NCI-H2227 (cell line): ENCODE measurements around the gene TMEM259.

Experiments
- DNase-seq: peaks from one replicate; lab custom pipeline; 2025; ENCODE audit not compliant: unreplicated experiment; lab: John Stamatoyannopoulos, UW

The TMEM259 gene

GRCh38 chr19:990119-990571, 30.8 kb downstream of the TMEM259 start:
- no peak for DNase-seq

GRCh38 chr19:989381-990081, 31.4 kb downstream of the TMEM259 start:
- no peak for DNase-seq

GRCh38 chr19:988510-988909, 32.4 kb downstream of the TMEM259 start:
- DNase-seq = no peak

- DNase-seq = no peak
These were observed 32.8 kb downstream of the TMEM259 start for GRCh38 chr19:988081-988480.

- DNase-seq = no peak
These were observed 34.8 kb downstream of the TMEM259 start for GRCh38 chr19:986083-986482.

- DNase-seq = peak; percentile 94
These were observed 36.6 kb downstream of the TMEM259 start, which contains the start of gene WDR18 for GRCh38 chr19:984165-984967. TSS of gene WDR18 (plus strand) at chr19:984345. CDS start at chr19:984354, 9 bp downstream.

DNA sequence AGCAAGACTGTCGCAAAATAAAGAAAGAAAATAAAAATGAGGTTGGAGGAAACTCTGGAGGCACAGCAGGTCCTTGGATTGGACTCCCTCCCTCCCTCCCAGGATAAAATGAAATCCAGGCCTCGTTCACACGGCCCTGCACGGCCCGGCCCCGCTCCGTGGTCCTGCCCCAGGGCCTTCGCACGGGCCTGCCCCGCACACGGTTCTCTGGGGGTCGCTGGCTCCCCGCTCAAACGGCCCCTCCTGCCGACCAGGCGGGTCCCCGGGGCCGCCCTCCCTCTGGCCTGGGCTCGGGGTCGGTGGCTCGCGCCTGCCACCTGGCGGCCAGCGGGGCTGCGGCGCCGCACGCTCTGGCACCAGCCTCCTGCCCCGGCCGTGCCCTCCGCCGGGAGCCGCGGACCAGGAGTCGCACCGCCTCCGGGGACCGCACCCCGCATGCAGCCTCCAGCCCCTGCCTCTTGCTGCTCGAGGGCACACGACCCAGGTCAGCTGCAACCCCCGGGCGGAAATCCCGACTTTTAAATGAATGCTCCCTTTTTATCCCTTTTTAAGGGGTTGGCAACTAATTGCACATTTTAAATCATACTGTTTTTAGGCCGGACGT, 38.3 kb downstream of the TMEM259 start:
- peak; percentile 64 for DNase-seq

DNA sequence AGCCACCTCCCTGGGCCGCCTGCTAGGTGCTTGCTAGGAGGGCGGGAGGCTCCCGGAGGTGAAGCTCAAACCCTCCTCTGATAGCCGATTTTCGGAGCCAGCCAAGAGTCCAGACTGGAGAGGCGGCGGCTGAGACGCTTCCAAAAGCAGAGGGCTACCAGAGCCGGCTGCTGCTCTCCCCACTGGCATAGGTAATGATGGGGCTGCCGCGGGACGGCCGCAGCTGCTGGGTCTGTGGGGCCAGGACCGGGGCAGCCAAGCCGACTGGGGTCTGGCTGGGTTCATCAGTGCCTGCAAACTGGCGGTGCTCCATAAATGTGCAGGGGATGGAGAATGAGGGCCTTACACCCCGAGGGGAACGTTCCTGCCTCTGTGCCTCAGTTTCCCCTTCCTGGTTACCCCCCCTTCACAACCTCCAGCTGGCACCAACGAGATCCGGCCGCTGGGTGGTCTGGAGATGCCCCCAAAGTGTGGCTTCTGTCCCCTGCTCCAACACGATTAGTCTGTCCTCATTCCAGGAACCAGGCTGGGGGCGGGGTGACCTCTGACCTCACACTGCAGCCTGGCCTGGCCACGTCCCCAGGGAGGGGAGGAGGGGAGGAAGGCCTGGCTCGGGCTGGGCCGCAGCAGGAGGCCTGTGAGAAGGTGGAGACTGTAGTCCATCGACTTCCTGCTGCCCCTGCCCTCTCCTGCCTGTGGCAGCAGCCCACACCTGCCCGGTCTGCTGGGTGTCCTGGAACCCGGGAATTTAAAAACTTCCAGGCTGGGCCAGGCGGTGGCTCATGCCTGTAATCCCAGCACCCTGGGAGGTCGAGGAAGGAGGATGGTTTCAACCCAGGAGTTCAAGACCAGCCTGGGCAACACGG, 40.6 kb downstream of the TMEM259 start:
- DNase-seq = no peak

DNA sequence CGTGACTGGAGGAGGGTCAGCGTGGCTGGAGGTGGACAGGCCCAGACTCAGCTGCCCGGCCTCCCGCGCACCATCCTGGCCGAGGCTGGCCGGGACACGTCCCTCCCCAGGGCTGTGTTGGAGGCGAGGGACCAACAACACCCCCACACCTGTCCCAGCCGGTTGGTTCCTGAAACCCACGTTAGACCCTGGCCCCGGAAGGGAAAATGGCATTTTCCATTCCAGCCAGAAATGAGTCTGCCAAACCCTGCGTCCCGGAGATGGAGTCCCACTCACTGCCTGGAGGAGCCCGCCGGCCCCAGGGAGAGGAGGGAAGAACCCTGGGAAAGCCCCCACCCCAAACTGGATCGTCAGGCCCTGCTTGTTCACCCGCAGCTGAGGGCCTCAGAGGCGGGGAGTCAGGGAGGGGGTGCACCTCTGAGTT, 41.6 kb downstream of the TMEM259 start:
- no peak for DNase-seq

DNA sequence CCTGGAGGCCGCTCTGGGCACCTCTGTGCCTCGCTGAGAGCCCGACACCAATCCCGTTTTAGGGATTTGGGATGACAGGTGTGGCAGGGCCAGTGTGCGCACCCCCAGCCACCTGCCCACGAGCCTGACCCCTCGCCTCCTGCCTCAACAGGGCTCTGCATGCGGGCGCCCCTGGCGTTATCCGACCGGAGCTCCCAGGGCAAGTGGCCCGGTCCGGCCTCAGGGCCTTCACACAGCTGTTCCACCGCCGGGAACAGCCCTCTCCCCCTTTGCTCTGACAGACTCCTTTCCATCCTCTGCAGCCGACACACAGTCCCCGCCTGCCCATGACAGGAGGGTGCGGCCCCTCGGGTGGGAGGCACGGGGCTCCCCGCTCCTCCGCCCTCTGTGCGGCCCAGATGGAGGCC, 43.9 kb downstream of the TMEM259 start:
- no peak for DNase-seq

GRCh38 chr19:976476-976875, 44.4 kb downstream of the TMEM259 start:
- DNase-seq = no peak

- DNase-seq = no peak
These were observed 46.2 kb downstream of the TMEM259 start for GRCh38 chr19:974564-975257.

- no peak for DNase-seq
These were observed 47.0 kb downstream of the TMEM259 start for GRCh38 chr19:973726-974563.

DNA sequence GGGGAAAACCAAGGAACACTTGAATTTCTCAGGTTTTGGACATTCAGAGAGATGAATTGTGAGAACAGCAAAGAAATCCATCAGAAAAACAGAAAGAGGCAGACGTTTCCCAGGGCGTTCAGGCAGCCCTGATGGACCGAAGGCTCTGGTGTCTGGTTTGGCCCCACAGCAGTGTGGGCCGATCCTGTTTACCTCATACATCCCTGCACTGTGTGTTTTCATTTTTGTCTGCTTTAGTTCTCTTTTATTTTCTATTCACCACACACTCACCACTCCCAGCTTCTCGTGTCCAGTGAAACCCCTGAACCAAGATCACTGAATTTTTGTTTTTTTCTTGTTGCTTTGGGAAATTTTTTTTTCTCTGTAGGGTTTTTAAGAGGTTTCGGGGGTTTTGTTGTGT, 48.6 kb downstream of the TMEM259 start:
- no peak for DNase-seq

- no peak for DNase-seq
These were observed 49.1 kb downstream of the TMEM259 start for GRCh38 chr19:971795-972194.

DNA sequence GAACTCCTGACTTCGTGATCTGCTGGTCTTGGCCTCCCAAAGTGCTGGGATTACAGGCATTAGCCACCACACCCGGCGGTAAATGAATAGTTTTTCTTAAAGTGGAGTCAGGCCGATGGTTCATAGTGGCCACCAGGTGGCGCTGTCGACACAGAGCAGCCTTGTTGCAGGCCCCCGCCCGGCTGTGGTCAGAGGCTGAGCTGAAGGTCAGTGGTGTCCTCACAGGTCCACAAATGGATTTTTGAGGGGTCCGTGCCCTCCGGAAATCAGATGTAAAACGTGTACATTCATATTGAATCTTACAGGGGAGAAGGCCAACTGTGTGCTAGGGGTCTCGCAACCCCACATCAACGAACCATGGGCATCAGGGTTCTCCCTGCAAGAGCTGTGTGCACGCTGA, 50.2 kb downstream of the TMEM259 start:
- no peak for DNase-seq

- DNase-seq = no peak
These were observed 54.3 kb downstream of the TMEM259 start for GRCh38 chr19:966485-967088.

- DNase-seq = no peak
These were observed 55.9 kb downstream of the TMEM259 start for GRCh38 chr19:964761-965694.
